GM12873 (cell line): ENCODE results near the gene BUB1.

Experiments
- TF ChIP-seq, protein P1 (sequence below): IDR thresholded peaks from 2 replicates; pipeline ENCODE4 v1.5.1; 2012; ENCODE audit warnings: low read depth, mild to moderate bottlenecking, moderate library complexity, low read length, control low read depth; ENCODE audit not compliant: insufficient read depth; ENCODE audit errors: missing control alignments

The BUB1 gene

DNA sequence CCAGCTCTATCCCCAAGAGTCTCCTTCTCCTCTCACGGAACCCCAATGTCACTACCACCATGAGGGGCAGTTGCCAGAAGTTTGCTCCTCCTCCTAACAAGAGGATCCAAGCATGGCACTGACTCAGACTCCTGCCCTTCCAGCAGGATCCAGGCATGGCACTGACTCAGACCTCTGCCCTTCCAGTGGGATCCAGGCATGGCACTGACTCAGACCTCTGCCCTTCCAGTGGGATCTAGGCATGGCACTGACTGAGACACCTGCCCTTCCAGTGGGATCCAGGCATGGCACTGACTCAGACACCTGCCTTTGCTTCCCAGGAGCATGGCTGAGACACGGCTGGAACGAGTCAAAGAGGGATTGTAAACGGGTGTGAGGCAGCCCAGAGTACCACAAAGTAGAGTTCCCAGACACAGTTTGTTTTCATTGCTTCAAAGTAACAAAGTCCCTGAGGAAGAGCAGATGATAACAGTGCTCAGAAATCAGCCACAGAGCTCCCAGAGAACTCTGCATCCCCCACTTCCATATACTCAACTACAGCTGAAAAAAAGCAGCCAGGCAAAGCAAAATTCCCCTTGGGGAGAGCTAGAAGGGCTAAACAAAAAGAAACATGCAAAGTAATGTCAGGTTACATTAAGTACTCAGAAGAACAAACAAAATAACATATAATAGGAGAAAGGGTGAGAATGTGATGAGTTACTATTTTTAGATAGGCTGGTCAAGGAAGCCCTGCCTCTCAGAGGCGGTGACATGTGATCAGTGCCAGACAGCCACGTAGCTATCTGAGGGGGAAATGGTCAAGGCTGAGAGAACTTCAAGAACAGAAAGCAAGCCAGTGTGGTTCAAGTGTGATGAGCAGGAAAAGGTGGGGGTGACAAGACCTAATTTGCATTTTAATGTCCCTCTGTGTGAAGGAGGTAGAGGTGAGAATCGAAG lies 3.0 kb downstream of the BUB1 start:
- TF ChIP-seq, protein P1, sequence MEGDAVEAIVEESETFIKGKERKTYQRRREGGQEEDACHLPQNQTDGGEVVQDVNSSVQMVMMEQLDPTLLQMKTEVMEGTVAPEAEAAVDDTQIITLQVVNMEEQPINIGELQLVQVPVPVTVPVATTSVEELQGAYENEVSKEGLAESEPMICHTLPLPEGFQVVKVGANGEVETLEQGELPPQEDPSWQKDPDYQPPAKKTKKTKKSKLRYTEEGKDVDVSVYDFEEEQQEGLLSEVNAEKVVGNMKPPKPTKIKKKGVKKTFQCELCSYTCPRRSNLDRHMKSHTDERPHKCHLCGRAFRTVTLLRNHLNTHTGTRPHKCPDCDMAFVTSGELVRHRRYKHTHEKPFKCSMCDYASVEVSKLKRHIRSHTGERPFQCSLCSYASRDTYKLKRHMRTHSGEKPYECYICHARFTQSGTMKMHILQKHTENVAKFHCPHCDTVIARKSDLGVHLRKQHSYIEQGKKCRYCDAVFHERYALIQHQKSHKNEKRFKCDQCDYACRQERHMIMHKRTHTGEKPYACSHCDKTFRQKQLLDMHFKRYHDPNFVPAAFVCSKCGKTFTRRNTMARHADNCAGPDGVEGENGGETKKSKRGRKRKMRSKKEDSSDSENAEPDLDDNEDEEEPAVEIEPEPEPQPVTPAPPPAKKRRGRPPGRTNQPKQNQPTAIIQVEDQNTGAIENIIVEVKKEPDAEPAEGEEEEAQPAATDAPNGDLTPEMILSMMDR: no peak

DNA sequence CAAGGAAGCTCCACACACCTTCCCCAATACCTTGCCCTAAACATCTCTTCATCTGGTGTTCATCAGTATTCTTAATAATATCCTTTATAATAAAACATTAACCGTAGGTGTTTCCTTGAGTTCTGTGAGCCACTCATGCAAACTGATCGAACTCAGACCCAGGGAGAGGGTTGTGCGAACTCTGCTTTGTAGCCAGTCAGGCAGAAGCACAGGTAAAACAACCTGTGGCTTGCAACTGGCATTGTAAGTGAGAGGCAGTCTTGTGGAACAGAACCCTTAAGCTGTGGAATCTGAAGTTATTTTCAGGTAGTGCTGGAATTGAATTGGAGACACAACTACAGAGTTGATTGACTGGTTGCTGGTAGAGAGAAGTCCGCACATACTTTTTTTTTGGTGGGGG lies 4.7 kb downstream of the BUB1 start:
- TF ChIP-seq, protein P1: no peak

DNA sequence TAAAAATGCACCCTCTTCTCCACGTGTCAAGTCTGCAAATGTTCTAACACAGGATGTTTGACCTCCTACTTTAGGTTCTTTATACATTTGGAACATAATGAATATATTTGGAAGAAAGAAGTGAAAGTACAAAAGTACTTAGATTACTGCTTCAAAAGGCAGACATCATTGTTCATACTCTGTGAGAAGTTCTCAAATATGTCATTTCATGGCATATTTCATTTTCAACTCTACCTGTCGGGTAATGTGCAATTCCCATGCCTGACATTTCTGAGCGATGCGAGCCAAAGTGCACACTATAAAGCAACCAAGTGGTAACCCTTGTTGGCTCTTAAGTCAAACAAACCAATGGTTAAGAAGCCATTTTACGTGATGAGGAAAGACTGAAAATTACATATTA lies 7.0 kb downstream of the BUB1 start:
- TF ChIP-seq, protein P1: no peak

DNA sequence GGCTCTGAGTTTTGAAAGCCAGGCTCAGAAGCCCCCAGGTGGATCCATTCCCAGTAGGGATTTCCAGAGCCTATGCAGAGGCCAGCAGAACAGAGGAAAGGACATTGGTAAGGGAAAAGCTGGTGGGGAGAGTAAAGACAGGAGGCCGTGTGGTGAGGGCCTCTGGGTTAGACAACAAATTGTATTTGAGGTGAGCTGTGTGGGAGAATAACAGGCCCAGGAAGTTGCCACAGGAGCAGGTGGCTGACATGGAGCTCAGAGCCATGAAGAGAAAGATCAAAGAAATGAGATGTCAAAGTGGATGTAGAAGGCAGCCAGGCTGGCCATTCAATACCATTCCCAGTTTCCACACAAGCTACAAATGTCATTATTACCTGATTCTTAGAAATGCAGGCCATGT lies 8.8 kb downstream of the BUB1 start:
- TF ChIP-seq, protein P1: no peak

DNA sequence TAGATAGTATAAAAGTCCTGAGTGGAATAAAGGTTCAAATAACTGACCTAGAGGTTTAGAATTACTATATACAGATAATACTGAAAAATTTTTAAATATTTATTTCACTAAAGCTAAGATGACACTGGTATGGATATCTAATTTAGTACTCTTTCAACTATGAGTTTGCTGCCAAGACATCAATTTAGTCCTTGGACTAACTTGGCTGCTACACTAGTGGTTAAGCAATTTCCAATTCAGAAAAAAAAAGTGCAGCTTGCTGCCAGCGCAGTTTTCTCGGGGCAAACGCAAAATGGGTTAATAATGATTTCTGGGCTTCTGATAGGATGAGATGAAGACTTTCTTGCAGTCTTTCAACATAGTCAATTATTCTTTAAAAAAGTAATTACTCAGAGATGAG lies 10.8 kb downstream of the BUB1 start:
- TF ChIP-seq, protein P1: no peak

DNA sequence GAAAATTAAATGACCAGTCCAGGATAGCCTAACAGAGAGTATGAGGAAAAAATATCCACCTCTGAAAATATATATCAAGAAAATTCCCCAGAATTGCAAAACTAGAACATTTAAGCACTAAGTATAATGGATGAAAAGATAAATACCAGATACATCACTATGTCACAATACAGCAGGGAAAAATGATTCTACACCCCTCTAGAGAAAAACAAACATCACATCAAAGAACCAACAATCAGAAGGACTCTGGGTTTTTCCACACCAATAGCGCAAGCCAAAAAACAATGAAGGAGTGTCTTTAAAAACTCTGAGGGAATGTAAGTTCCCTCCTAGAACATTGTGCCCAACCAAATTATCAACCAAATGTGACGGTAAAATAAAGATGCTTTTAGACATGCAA lies 13.7 kb downstream of the BUB1 start:
- TF ChIP-seq, protein P1: no peak

DNA sequence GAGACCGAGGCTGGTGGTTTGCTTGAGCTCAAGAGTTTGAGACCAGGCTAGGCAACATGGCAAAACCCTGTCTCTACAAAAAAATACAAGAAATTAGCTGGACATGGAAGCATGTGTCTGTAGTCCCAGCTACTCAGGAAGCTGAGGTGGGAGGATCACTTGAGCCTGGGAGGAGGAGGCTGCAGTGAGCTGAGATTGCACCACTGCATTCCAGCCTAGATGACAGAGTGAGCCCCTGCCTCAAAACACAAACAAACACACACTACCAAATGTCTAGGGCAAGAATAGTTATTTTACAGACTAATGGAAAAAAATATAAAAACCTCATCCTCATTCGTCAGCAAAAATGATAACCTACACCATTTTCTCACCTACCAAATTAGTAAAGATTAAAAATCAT lies 15.3 kb downstream of the BUB1 start:
- TF ChIP-seq, protein P1: no peak
